ENCODE results near the gene TRIM62. TPM values are rescaled to one million over a fixed set of nuclear protein-coding genes. Genes with fewer than 3 reads are reported as not detected.
"Not testable (repeated sequence)": the region's sequence is repeated elsewhere in the genome, so short reads cannot be mapped to it uniquely, and the experiment has no call there.

Gene TRIM62
- total RNA-seq, 1 experiment from 2014 or later = 2.8 TPM

- ChIA-PET POLR2A (ENCODE audit: low non-redundant PET) (no interaction called here), CTCF (interaction anchor here (0.8 to 1.7 kb wide), 7 partner anchors 9 to 346 kb away, joined by 3 to 11 read pairs (median 8); partner anchors contain the start of genes TRIM62 and ZSCAN20)
- H3K36me3 ChIP-seq (ENCODE audit: insufficient read depth, low read length, poor library complexity, severe bottlenecking) = no peaks in the 10 kb centered on the region
- peak overlapping the region; percentile 86 for H3K27ac ChIP-seq (ENCODE audit: low read depth, low read length, poor library complexity, severe bottlenecking)
- H3K4me1 ChIP-seq (ENCODE audit: insufficient read depth, low read length, poor library complexity, severe bottlenecking) = peaks cover 29% of the 10 kb centered on the region
- no peaks in the 10 kb centered on the region for H3K27me3 ChIP-seq (replicated peaks; ENCODE audit: insufficient read depth, low read depth, low read length, poor library complexity)
- H3K9me3 ChIP-seq (ENCODE audit: low read depth, low read length, poor library complexity, severe bottlenecking) = no peaks in the 10 kb centered on the region
- peak overlapping the region; percentile 73 for H3K4me3 ChIP-seq (ENCODE audit: low read depth, low read length, poor library complexity, severe bottlenecking)
- TSS peak; percentile 83 for BruUV-seq (replicated peaks)
- no peak for DNase-seq (ENCODE audit: low spot score)
- intact Hi-C loops (cut with micrococcal nuclease; ENCODE audit: unreplicated experiment) = loop anchor here (2.0 to 5.0 kb wide), 2 partner anchors 236 to 346 kb away; partner anchors contain the start of gene ZSCAN20
- TF ChIP-seq CTCF (conservative IDR thresholded peaks at IDR 0.05; ENCODE audit: low read depth, low read length) (no peak), EZH2 (IDR thresholded peaks at IDR 0.05; ENCODE audit: borderline replicate concordance, low read depth, low read length, poor library complexity, severe bottlenecking) (no peak)
Measured at GRCh38 chr1:33126411-33127000, 55.3 kb downstream of the TRIM62 start.

GRCh38 chr1:33124647-33125046 lies 57.2 kb downstream of the TRIM62 start:
- H3K27me3 ChIP-seq (replicated peaks; ENCODE audit: insufficient read depth, low read depth, low read length, poor library complexity); DNase-seq (ENCODE audit: low spot score); H3K36me3 ChIP-seq (ENCODE audit: insufficient read depth, low read length, poor library complexity, severe bottlenecking); BruUV-seq (replicated peaks); H3K9me3 ChIP-seq (ENCODE audit: low read depth, low read length, poor library complexity, severe bottlenecking); POLR2A ChIA-PET (ENCODE audit: low non-redundant PET); H3K4me3 ChIP-seq (ENCODE audit: low read depth, low read length, poor library complexity, severe bottlenecking); H3K27ac ChIP-seq (ENCODE audit: low read depth, low read length, poor library complexity, severe bottlenecking); CTCF ChIA-PET: not testable (repeated sequence)
- intact Hi-C loops (cut with micrococcal nuclease; ENCODE audit: unreplicated experiment) = loop anchor here (5.0 kb wide), 1 partner anchor 238 kb away; no protein-coding TSS in a partner anchor
- peaks cover 29% of the 10 kb centered on the region for H3K4me1 ChIP-seq (ENCODE audit: insufficient read depth, low read length, poor library complexity, severe bottlenecking)

GRCh38 chr1:33123266-33123665 lies 58.6 kb downstream of the TRIM62 start:
- BruUV-seq (replicated peaks) = no TSS peak
- no peak for TF ChIP-seq CTCF (conservative IDR thresholded peaks at IDR 0.05; ENCODE audit: low read depth, low read length)
- TF ChIP-seq EZH2 (IDR thresholded peaks at IDR 0.05; ENCODE audit: borderline replicate concordance, low read depth, low read length, poor library complexity, severe bottlenecking) = no peak
- ChIA-PET CTCF (no interaction called here), POLR2A (ENCODE audit: low non-redundant PET) (no interaction called here)
- no peaks in the 10 kb centered on the region for H3K27me3 ChIP-seq (replicated peaks; ENCODE audit: insufficient read depth, low read depth, low read length, poor library complexity)
- no peaks in the 10 kb centered on the region for H3K9me3 ChIP-seq (ENCODE audit: low read depth, low read length, poor library complexity, severe bottlenecking)
- DNase-seq (ENCODE audit: low spot score) = no peak
- intact Hi-C loops (cut with micrococcal nuclease; ENCODE audit: unreplicated experiment) = no loop called here
- H3K4me1 ChIP-seq (ENCODE audit: insufficient read depth, low read length, poor library complexity, severe bottlenecking) = peaks cover 16% of the 10 kb centered on the region
- no peaks in the 10 kb centered on the region for H3K36me3 ChIP-seq (ENCODE audit: insufficient read depth, low read length, poor library complexity, severe bottlenecking)
- no peak overlapping the region for H3K4me3 ChIP-seq (ENCODE audit: low read depth, low read length, poor library complexity, severe bottlenecking)
- H3K27ac ChIP-seq (ENCODE audit: low read depth, low read length, poor library complexity, severe bottlenecking) = no peak overlapping the region

Measured in A673 (cell line).